SK-N-SH (cell line): ENCODE data around the gene SETD3.

Source experiments
- CTCF ChIP-seq: fragments of 200-600 bp; sonication (generic); IDR thresholded peaks from 2 replicates; pipeline ENCODE4 v1.6.1; 2017; ENCODE audit warnings: antibody characterized with exemption, mild to moderate bottlenecking, moderate library complexity
- EP300 ChIP-seq, 2 experiments: IDR thresholded peaks; 2 replicates each; pipeline versions ENCODE4 v1.4.0 to v1.6.1; 2012; ENCODE audit warnings: borderline replicate concordance in 1 of 2, low read depth in 1 of 2, low read length in 1 of 2
- FOXM1 ChIP-seq: IDR thresholded peaks from 2 replicates; pipeline ENCODE4 v1.4.0; 2012; ENCODE audit warnings: low read depth, mild to moderate bottlenecking
- IRF3 ChIP-seq: fragments of 150-350 bp; IDR thresholded peaks from 2 replicates; pipeline ENCODE4 v1.6.1; 2016; ENCODE audit warnings: mild to moderate bottlenecking, low read depth, low read length
- MXI1 ChIP-seq: IDR thresholded peaks from 2 replicates; pipeline ENCODE4 v1.6.1; 2012; ENCODE audit warnings: mild to moderate bottlenecking, low read depth, low read length, improper control_type of control experiment
- NFIC ChIP-seq: IDR thresholded peaks from 2 replicates; pipeline ENCODE4 v1.4.0; 2012; ENCODE audit warnings: borderline replicate concordance
- POLR2AphosphoS5 ChIP-seq: IDR thresholded peaks from 2 replicates; pipeline ENCODE4 v1.6.1; 2012; ENCODE audit warnings: low read depth, low read length
- REST ChIP-seq: IDR thresholded peaks from 2 replicates; pipeline ENCODE4 v1.6.1; 2012; ENCODE audit warnings: mild to moderate bottlenecking, low read depth, low read length, moderate library complexity
- RFX5 ChIP-seq: IDR thresholded peaks from 2 replicates; pipeline ENCODE4 v1.6.1; 2012; ENCODE audit warnings: mild to moderate bottlenecking, improper control_type of control experiment, low read length
- USF1 ChIP-seq: IDR thresholded peaks from 2 replicates; pipeline ENCODE4 v1.4.0; 2012; ENCODE audit warnings: low read depth, borderline replicate concordance
- USF2 ChIP-seq: fragments of 150-350 bp; IDR thresholded peaks from 2 replicates; pipeline ENCODE4 v1.6.1; 2017; ENCODE audit warnings: antibody characterized with exemption, low read length, low read depth, borderline replicate concordance
- YY1 ChIP-seq: IDR thresholded peaks from 2 replicates; pipeline ENCODE4 v1.4.0; 2012; ENCODE audit warnings: low read depth, mild to moderate bottlenecking

- TF ChIP-seq CTCF (no peak), POLR2AphosphoS5 (no peak), NFIC (no peak), MXI1 (no peak), FOXM1 (no peak), USF2 (no peak), USF1 (no peak), RFX5 (no peak), EP300 (IDR thresholded peaks at IDR 0.05; ENCODE audit: borderline replicate concordance in 1 of 2, low read depth in 1 of 2, low read length in 1 of 2) (no peak), YY1 (no peak), REST (no peak), IRF3 (no peak)
These were observed 117.6 kb downstream of the SETD3 start for GRCh38 chr14:99363051-99363450.
